ENCODE measurements around the gene LLPH. TPM values are rescaled to one million over a fixed set of nuclear protein-coding genes. Genes with fewer than 3 reads are reported as not detected.

LLPH gene
- 11.9 and 14.0 TPM in 2 replicates for total RNA-seq

GRCh38 chr12:66130267-66131066, at the start of gene LLPH:
LLPH (minus strand) TSS chr12:66130750; CDS start chr12:66129106, 1,644 bp downstream.

DNA sequence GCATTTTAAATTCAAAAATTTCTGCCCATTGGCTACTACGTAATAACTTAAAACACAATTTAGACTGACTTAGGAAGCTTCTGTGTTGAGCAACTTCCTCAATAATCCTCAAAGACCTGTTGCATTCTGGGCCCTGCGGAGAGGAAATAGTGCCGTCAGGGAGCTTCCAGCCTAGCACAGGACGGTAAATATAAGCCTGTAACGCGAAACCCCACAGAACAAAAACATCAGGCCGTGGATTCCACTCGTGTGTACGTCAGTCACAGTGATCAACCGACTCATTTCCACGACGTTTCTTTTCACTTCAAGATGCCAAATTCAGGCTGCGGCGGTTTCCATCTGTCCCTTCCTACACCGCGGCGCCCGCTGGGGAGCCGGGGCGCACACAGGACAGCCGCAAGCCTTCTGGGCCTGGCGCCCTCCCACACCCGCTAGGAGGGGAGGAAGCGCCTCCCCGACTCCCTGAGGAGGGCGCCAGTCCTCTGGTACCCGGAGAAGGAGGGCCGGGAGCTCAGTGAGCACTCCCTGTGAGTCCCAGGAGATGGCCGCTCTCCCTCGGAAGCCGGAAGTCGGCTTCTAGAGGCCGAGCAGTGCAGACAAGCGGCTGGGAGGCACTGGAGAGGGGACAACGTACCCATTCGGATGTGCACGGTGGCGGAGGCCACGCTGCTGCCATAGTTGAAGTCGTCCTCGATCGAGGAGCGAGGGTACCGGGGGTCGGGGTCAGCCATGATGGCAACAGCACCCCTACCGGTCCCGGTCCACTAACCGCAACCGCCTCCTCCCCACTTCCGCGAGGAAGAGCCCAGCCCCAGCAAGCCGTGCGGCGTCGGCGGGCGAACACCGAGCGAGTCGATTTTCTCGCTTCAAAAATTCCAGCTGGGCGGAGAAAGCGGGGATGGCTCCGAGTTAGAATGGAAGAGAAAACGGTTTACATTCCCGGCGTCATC, 38.9 kb upstream of the LLPH start, which contains the start of gene TMBIM4:
TSS of gene TMBIM4 (minus strand) at position 776 of the 950 bp plus-strand sequence. CDS start at position 731, 45 bp downstream.

Other genes with a start within 250 kb of the LLPH start
- gene TMBIM4, start 39.2 kb upstream of the LLPH start, total RNA-seq = 55.9 and 89.0 TPM in 2 replicates
- 0.56 and 1.2 TPM in 2 replicates for gene IRAK3, start 58.5 kb upstream of the LLPH start, total RNA-seq
- 0.84 and 1.1 TPM in 2 replicates for gene HELB, start 171.7 kb upstream of the LLPH start, total RNA-seq